Activated T-helper 1 cell treated with anti-CD3 and anti-CD28 coated beads, Interleukin-2, amount 50 U/mL, for 16 hours (primary cell): ENCODE data around the gene ZNF229.
"Not testable (repeated sequence)": the region's sequence is repeated elsewhere in the genome, so short reads cannot be mapped to it uniquely, and the experiment has no call there.

ENCODE experiments used
- DNase-seq, 2 donors: peaks; one replicate each; pipeline ENCODE4 v3.0.0-alpha.2; 2020; ENCODE audit warnings: low read depth in 1 of 2, low spot score in 1 of 2

The ZNF229 gene

GRCh38 chr19:44447916-44448674, at the start of gene ZNF229:
Gene ZNF229 (minus strand): TSS chr19:44448472. CDS start chr19:44442847, 5,625 bp downstream.
- peak; percentile 11 to 29 for DNase-seq

- DNase-seq, result no peak
Measured at GRCh38 chr19:44496711-44497110, 48.4 kb upstream of the ZNF229 start.

DNA sequence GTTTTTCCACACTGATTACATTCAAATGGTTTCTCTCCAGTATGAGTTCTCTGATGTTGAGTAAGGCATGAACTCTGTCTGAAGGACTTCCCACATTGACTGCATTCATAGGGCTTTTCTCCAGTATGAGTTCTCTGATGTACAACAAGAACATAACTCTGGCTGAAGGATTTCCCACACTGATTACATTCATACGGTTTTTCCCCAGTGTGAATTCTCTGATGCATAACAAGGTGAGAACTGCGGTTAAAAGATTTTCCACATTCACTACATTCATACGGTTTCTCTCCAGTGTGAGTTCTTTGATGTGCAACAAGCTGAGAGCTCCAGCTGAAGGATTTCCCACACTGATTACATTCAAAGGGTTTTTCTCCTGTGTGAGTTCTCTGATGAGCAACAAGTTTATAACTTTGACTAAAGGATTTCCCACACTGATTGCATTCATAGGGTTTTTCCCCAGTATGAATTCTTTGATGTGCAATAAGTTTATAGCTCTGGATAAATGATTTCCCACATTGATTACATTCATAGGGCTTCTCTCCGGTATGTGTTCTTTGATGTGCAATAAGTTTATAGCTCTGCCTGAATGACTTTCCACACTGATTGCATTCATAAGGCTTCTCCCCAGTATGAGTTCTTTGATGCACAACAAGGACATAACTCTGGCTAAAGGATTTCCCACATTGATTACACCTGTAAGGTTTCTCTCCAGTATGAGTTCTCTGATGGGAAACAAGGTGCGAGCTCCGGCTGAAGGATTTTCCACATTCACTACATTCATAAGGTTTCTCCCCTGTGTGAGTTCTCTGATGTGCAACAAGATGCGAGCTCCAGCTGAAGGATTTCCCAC, 28.5 kb upstream of the ZNF229 start:
- no peak for DNase-seq

DNA sequence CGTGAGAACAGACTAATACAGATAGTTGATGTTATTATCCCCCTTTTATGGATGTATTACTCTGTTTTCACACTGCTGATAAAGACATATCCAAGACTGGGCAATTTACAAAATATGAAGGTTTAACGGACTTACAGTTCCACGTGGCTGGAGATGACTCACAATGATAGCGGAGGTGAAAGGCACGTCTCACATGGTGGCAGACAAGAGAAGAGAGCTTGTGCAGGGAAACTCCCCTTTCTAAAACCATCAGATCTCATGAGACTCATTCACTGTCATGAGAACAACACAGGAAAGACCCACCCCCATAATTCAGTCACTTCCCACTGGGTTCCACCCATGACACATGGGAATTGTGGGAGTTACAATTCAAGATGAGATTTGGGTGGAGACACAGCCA, 20.5 kb upstream of the ZNF229 start:
- not testable (repeated sequence) for DNase-seq

- not testable (repeated sequence) for DNase-seq
Measured at GRCh38 chr19:44462600-44463286, 14.5 kb upstream of the ZNF229 start.

GRCh38 chr19:44456016-44456415, 7.7 kb upstream of the ZNF229 start:
- DNase-seq, result not testable (repeated sequence)

DNA sequence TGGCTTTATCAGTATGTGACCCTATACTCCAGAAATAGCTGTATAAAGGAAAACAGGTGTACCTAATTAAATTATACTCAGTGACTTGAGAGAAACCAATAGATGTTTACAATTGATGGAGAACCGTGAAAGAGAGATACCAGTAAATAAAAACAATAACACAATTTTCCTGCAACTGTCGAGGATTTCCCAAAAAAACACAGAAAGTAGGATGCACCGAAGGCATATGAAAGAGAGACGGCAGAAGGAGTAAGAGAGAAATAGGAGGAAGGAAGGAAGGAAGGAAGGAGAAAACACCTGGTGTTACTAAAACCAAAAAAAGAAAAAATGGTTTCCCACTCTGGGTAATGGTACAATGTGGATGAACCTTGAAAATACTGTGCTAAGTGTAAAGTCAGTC, 6.8 kb upstream of the ZNF229 start:
- DNase-seq, result no peak

DNA sequence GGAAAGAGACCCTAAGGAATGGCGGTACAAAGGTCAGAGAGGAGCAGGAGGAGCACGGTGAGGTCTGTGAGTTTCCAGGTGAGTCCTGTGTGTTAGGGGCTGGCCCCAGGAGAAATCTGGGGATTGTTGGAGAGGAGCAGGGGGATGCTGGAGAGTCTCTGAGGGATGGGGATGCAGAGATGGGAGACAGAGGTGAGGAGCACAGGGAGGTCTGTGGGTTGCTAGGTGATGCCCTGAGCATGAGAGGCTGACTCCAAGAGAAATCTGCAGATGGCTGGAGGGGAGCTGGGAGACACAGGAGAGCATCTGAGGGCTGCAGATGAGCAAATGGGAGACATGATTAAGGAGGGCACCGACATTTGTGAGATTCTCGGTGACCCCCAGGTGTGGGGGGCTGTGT, 4.1 kb upstream of the ZNF229 start:
- no peak for DNase-seq

DNA sequence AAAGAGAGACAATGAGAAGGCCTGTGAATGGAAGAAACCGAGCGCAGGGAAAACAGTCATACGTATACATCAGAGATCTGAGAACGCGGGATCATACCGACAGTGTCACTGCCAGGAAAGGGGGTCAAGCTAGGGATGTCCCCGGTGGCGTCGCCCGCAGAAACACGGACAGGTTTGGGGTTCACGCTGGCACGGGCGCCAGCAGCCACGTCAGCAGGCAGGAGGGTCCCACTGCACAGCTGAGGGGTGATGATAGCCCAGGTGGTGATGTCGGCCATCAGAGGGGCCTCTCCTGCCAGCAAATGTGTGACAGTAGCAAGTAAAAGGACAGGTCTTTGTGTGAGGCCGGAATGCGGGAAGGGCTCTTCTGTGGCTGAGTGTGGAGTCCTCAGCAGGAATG, 3.4 kb upstream of the ZNF229 start:
- no peak for DNase-seq

GRCh38 chr19:44438441-44438840, 9.8 kb downstream of the ZNF229 start:
- DNase-seq, result no peak

- DNase-seq, result no peak
Measured at GRCh38 chr19:44435441-44435840, 12.8 kb downstream of the ZNF229 start.

- no peak for DNase-seq
Measured at GRCh38 chr19:44430956-44431355, 17.3 kb downstream of the ZNF229 start.

GRCh38 chr19:44415553-44415952, 32.7 kb downstream of the ZNF229 start:
- not testable (repeated sequence) for DNase-seq

DNA sequence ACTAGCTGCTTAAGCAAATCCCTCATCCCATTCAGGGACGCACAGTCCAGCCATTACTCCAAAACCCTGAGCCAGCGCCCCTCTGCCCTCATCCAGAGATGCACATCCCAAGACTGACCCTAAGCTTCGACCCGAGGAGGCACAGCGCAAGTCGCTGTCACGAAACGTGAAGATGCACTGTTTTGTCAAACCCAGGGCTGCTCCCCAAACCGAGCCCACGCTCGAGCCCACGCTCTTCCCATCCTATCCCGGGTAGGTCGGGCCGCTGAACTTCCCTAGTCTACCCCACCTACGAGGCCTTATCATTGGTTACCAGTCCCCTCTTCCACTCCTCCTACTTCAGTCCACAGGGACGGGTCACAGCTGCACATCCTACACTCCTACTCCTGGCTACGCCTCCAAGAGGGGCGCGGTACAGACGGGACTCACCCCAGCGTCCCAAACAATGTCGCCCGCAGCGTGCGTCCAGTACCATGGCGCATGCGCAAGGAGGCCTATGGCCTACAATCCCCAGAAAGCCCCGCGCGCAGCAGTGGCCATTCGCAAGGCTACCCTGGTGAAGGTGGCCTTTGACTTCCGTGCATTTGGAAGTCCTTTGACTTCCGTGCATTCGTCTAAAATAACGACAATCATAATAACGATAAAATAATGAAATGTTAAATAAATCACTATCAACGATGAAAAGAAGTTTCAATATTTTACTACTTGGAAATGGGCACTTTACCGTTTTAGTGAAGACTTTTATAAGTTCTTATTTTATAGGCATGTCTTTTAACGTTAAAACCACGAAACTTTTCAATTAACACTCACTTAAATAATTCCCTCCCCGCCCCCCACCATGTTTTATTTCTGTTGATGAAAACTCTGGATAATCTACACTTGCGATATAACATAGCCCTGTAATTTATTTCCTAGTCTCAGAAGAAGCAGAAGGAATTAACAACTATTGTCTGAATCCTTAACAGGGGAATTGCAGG, 46.8 kb downstream of the ZNF229 start, which contains the start of gene ZNF285:
Gene ZNF285 (minus strand): TSS at position 470 of the 977 bp plus-strand sequence. CDS start 4,395 bp downstream, outside the sequence.
- peak; percentile 9 to 37 for DNase-seq

GRCh38 chr19:44389268-44389667, 59.0 kb downstream of the ZNF229 start:
- not testable (repeated sequence) for DNase-seq
